ENCODE data around the gene SCN3B. TPM values are rescaled to one million over a fixed set of nuclear protein-coding genes. Genes with fewer than 3 reads are reported as not detected.

SCN3B gene
- total RNA-seq, 6 donors from 2014 or later: 0.46 to 2.7 (median 1.4) TPM; not detected in 2

GRCh38 chr11:123642435-123642834 is 12.0 kb downstream of the SCN3B start:
- DNase-seq: no peak
- Histone ChIP-seq H3K9me3 (no peaks in the 10 kb centered on the region), H3K4me3 (no peak overlapping the region), H3K27ac (no peak overlapping the region), H3K36me3 (no peaks in the 10 kb centered on the region), H3K27me3 (no peaks in the 10 kb centered on the region), H3K4me1 (no peaks in the 10 kb centered on the region)
- 91 to 93% methylated on average over 15 of the region's 15 CpGs for WGBS, 2 donors
- TF ChIP-seq, protein P1, sequence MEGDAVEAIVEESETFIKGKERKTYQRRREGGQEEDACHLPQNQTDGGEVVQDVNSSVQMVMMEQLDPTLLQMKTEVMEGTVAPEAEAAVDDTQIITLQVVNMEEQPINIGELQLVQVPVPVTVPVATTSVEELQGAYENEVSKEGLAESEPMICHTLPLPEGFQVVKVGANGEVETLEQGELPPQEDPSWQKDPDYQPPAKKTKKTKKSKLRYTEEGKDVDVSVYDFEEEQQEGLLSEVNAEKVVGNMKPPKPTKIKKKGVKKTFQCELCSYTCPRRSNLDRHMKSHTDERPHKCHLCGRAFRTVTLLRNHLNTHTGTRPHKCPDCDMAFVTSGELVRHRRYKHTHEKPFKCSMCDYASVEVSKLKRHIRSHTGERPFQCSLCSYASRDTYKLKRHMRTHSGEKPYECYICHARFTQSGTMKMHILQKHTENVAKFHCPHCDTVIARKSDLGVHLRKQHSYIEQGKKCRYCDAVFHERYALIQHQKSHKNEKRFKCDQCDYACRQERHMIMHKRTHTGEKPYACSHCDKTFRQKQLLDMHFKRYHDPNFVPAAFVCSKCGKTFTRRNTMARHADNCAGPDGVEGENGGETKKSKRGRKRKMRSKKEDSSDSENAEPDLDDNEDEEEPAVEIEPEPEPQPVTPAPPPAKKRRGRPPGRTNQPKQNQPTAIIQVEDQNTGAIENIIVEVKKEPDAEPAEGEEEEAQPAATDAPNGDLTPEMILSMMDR (IDR thresholded peaks at IDR 0.05): no peak
- TF ChIP-seq EP300 (IDR thresholded peaks at IDR 0.05) (no peak), POLR2AphosphoS5 (IDR thresholded peaks at IDR 0.05) (no peak), POLR2A (IDR thresholded peaks at IDR 0.05) (no peak)
- ATAC-seq (ENCODE audit: low FRiP score in 2 of 2): no peak

- TF ChIP-seq EP300 (IDR thresholded peaks at IDR 0.05) (no peak), POLR2AphosphoS5 (IDR thresholded peaks at IDR 0.05) (no peak), POLR2A (IDR thresholded peaks at IDR 0.05) (no peak)
- TF ChIP-seq, protein P1 (IDR thresholded peaks at IDR 0.05): no peak
- no peaks in the 10 kb centered on the region for H3K27me3 ChIP-seq
- H3K4me3 ChIP-seq: no peak overlapping the region
- ATAC-seq (ENCODE audit: low FRiP score in 2 of 2): no peak
- WGBS, 2 donors: 66 to 73% methylated on average over 4 of the region's 4 CpGs
- no peaks in the 10 kb centered on the region for H3K36me3 ChIP-seq
- no peak for DNase-seq
- H3K4me1 ChIP-seq: no peaks in the 10 kb centered on the region
- no peak overlapping the region for H3K27ac ChIP-seq
- H3K9me3 ChIP-seq: no peaks in the 10 kb centered on the region
Observed at GRCh38 chr11:123641495-123641840, 13.0 kb downstream of the SCN3B start.

GRCh38 chr11:123640677-123641494 is 13.5 kb downstream of the SCN3B start:
- no peak overlapping the region for H3K4me3 ChIP-seq
- no peaks in the 10 kb centered on the region for H3K36me3 ChIP-seq
- DNase-seq (peak in 1 of 2 donors; percentile 25), ATAC-seq (ENCODE audit: low FRiP score in 2 of 2) (peak in 1 of 2 donors; percentile 79)
- H3K27me3 ChIP-seq: no peaks in the 10 kb centered on the region
- TF ChIP-seq EP300 (IDR thresholded peaks at IDR 0.05) (no peak), POLR2A (IDR thresholded peaks at IDR 0.05) (no peak), POLR2AphosphoS5 (IDR thresholded peaks at IDR 0.05) (no peak)
- TF ChIP-seq, protein P1 (IDR thresholded peaks at IDR 0.05): peak in 5 of 6 experiments; percentile 40 to 63 (median 56)
- WGBS, 2 donors: 28 to 35% methylated on average over 22 of the region's 22 CpGs
- H3K27ac ChIP-seq: no peak overlapping the region
- no peaks in the 10 kb centered on the region for H3K4me1 ChIP-seq
- H3K9me3 ChIP-seq: no peaks in the 10 kb centered on the region

- H3K27ac ChIP-seq: no peak overlapping the region
- ATAC-seq (ENCODE audit: low FRiP score in 2 of 2) (no peak), DNase-seq (no peak)
- no peak overlapping the region for H3K4me3 ChIP-seq
- TF ChIP-seq POLR2A (IDR thresholded peaks at IDR 0.05): no peak
- TF ChIP-seq EP300 (IDR thresholded peaks at IDR 0.05): no peak
- TF ChIP-seq, protein P1 (IDR thresholded peaks at IDR 0.05): no peak
- TF ChIP-seq POLR2AphosphoS5 (IDR thresholded peaks at IDR 0.05): no peak
- no peaks in the 10 kb centered on the region for H3K4me1 ChIP-seq
- no peaks in the 10 kb centered on the region for H3K36me3 ChIP-seq
- no peaks in the 10 kb centered on the region for H3K27me3 ChIP-seq
- H3K9me3 ChIP-seq: no peaks in the 10 kb centered on the region
- 71 to 87% methylated on average over 5 of the region's 5 CpGs for WGBS, 2 donors
Observed at GRCh38 chr11:123640029-123640428, 14.4 kb downstream of the SCN3B start.

Data from upper lobe of left lung (tissue), 6 donors.